Stimulated activated CD4-positive, alpha-beta T cell treated with anti-CD3 and anti-CD28 coated beads, TNF-alpha, amount 100 ng/mL, for 4 hours (primary cell): Measurements from ENCODE around the gene MAP3K3.
"Not testable (repeated sequence)": the region's sequence is repeated elsewhere in the genome, so short reads cannot be mapped to it uniquely, and the experiment has no call there.

ENCODE experiments used
- DNase-seq, 3 experiments: peaks; one replicate each; pipeline ENCODE4 v3.0.0-alpha.2; 2020; ENCODE audit warnings: low read depth in 3 of 3

Gene MAP3K3

GRCh38 chr17:63705657-63706056 is 83.4 kb downstream of the MAP3K3 start:
- DNase-seq: no peak

- no peak for DNase-seq
Measured at GRCh38 chr17:63706336-63707082, 84.3 kb downstream of the MAP3K3 start.

GRCh38 chr17:63707151-63707550 is 84.9 kb downstream of the MAP3K3 start:
- no peak for DNase-seq

GRCh38 chr17:63709110-63709509 is 86.9 kb downstream of the MAP3K3 start:
- DNase-seq: no peak

- DNase-seq: no peak
Measured at GRCh38 chr17:63714550-63715277, 92.5 kb downstream of the MAP3K3 start.

- DNase-seq: no peak
Measured at GRCh38 chr17:63716426-63716825, 94.2 kb downstream of the MAP3K3 start.

- DNase-seq: no peak
Measured at GRCh38 chr17:63718988-63719387, 96.8 kb downstream of the MAP3K3 start.

GRCh38 chr17:63720194-63720593 is 98.0 kb downstream of the MAP3K3 start:
- DNase-seq: not testable (repeated sequence)

- no peak for DNase-seq
Measured at GRCh38 chr17:63722403-63722802, 100.2 kb downstream of the MAP3K3 start.

- DNase-seq: no peak
Measured at GRCh38 chr17:63735691-63736090, 113.5 kb downstream of the MAP3K3 start.

GRCh38 chr17:63740464-63741142 is 118.4 kb downstream of the MAP3K3 start:
- DNase-seq: no peak

GRCh38 chr17:63741143-63741407 is 118.9 kb downstream of the MAP3K3 start:
- DNase-seq: no peak

GRCh38 chr17:63741408-63742173 is 119.4 kb downstream of the MAP3K3 start, which contains the start of gene STRADA:
Gene STRADA (minus strand): TSS chr17:63741799. CDS start chr17:63728369, 13,430 bp downstream.
- DNase-seq: peak; percentile 98 to 99 (median 98)
